Kidney (tissue), 14 donors: ENCODE results near the gene STIP1. TPM values are rescaled to one million over a fixed set of nuclear protein-coding genes. Genes with fewer than 3 reads are reported as not detected.

Experiments used
- DNase-seq, 5 donors: peaks; one replicate each; pipeline ENCODE4 v3.0.0-alpha.2; 2013 to 2020
- FAIRE-seq: peaks from 2 replicates; lab custom pipeline; 2012; peaks lifted over from hg19 to GRCh38; lab: Jason Lieb, UNC
- H3K27ac ChIP-seq, 2 donors: one replicate each; pipeline ENCODE4 v1.7.0; 2013; ENCODE audit warnings: low read depth in 2 of 2, low read length in 2 of 2, inconsistent platforms in 1 of 2
- H3K27me3 ChIP-seq: one replicate; pipeline ENCODE4 v1.7.1; 2013; ENCODE audit warnings: low read length, inconsistent platforms; ENCODE audit not compliant: control insufficient read depth, insufficient read depth
- H3K36me3 ChIP-seq, 3 donors: one replicate each; pipeline versions ENCODE4 v1.7.0 to v1.7.1; 2013; ENCODE audit warnings: low read length in 3 of 3, control low read depth in 1 of 3, inconsistent platforms in 1 of 3; ENCODE audit not compliant: insufficient read depth in 3 of 3, control insufficient read depth in 2 of 3
- H3K4me1 ChIP-seq, 3 donors: one replicate each; pipeline versions ENCODE4 v1.7.0 to v1.7.1; 2013; ENCODE audit warnings: low read length in 3 of 3, inconsistent platforms in 1 of 3, low read depth in 1 of 3; ENCODE audit not compliant: control insufficient read depth in 2 of 3, insufficient read depth in 2 of 3
- H3K4me3 ChIP-seq, 3 donors: one replicate each; pipeline versions ENCODE4 v1.7.0 to v1.8.1; 2013; ENCODE audit warnings: low read length in 3 of 3, control low read depth in 1 of 3, inconsistent platforms in 1 of 3
- H3K9ac ChIP-seq, 3 donors: one replicate each; pipeline versions ENCODE4 v1.7.0 to v1.7.1; 2013; ENCODE audit warnings: low read length in 3 of 3, control low read depth in 1 of 3, inconsistent platforms in 1 of 3
- H3K9me3 ChIP-seq, 3 donors: one replicate each; pipeline versions ENCODE4 v1.7.0 to v1.7.1; 2013; ENCODE audit warnings: low read length in 3 of 3, control low read depth in 1 of 3, inconsistent platforms in 1 of 3; ENCODE audit not compliant: control insufficient read depth in 2 of 3, insufficient read depth in 1 of 3
- intact Hi-C: fragments of 100-400 bp; cut with DNase I; formaldehyde crosslinking; loops from one replicate; pipeline ENCODE4 v1.11.1; 2022
- polyA plus RNA-seq: library from polyadenylated mRNA; stranded (reverse); fragments of 350-450 nt; fragmentation: Illumina TruSeq; extraction: RNeasy Lipid Tissue Mini Kit (QIAGEN cat#74804); gene quantifications from one replicate; pipeline ENCODE4 v1.2.3, GENCODE V29; 2014; ENCODE audit warnings: low read depth, low replicate concordance; ENCODE audit not compliant: insufficient read depth
- total RNA-seq: library from RNA; stranded (reverse); fragmentation: NEBNext Ultra II Directional; extraction: Animal tissue kit (Norgen Biotek cat#: 25700); gene quantifications from one replicate; pipeline ENCODE4 v1.2.1, GENCODE V29; 2021
- TF ChIP-seq, protein P1 (sequence below): IDR thresholded peaks from 3 replicates; pipeline ENCODE4 v1.5.1; 2012; ENCODE audit warnings: mild to moderate bottlenecking, moderate library complexity, borderline replicate concordance; ENCODE audit not compliant: insufficient read depth; ENCODE audit errors: extremely low read depth
- donor health status: control.
- donor health status: control.
- donor health status: control.
- donor health status: control.
- donor health status: control.
- donor health status: DM: yes; HTN: yes; CAD: no.
- donor health status: Normal renal cell carcinoma (clear cell type).

The STIP1 gene
- total and polyA plus RNA-seq, 2 donors from 2014 or later = 81.2 to 86.0 TPM

DNA sequence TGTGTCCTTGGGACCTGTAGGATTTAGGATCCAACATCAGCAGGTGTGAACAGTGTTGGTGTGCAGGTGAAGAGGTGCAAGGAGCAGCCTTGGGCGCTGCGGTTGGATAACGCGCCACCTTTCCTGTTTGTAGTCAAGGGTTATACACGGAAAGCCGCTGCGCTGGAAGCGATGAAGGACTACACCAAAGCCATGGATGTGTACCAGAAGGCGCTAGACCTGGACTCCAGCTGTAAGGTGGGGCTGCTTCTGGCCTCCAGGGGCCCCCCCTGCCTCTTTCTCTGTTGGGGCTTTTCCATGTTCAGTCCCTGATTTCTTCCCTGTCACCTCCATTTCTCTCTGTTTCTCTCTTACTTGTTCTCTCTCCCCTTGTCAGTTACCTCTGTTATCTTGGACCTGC lies 17.0 kb downstream of the STIP1 start:
- Histone ChIP-seq H3K27me3 (no peaks in the 10 kb centered on the region), H3K27ac (no peak overlapping the region), H3K36me3 (peaks cover 4 to 40% (median 26%) of the 10 kb centered on the region in 3 donors), H3K4me3 (no peak overlapping the region), H3K9ac (no peak overlapping the region), H3K9me3 (no peaks in the 10 kb centered on the region), H3K4me1 (peaks cover 0 to 5% (median 0%) of the 10 kb centered on the region in 3 donors)
- TF ChIP-seq, protein P1, sequence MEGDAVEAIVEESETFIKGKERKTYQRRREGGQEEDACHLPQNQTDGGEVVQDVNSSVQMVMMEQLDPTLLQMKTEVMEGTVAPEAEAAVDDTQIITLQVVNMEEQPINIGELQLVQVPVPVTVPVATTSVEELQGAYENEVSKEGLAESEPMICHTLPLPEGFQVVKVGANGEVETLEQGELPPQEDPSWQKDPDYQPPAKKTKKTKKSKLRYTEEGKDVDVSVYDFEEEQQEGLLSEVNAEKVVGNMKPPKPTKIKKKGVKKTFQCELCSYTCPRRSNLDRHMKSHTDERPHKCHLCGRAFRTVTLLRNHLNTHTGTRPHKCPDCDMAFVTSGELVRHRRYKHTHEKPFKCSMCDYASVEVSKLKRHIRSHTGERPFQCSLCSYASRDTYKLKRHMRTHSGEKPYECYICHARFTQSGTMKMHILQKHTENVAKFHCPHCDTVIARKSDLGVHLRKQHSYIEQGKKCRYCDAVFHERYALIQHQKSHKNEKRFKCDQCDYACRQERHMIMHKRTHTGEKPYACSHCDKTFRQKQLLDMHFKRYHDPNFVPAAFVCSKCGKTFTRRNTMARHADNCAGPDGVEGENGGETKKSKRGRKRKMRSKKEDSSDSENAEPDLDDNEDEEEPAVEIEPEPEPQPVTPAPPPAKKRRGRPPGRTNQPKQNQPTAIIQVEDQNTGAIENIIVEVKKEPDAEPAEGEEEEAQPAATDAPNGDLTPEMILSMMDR = no peak
- intact Hi-C loops = no loop called here
- no peak for FAIRE-seq
- no peak for DNase-seq

DNA sequence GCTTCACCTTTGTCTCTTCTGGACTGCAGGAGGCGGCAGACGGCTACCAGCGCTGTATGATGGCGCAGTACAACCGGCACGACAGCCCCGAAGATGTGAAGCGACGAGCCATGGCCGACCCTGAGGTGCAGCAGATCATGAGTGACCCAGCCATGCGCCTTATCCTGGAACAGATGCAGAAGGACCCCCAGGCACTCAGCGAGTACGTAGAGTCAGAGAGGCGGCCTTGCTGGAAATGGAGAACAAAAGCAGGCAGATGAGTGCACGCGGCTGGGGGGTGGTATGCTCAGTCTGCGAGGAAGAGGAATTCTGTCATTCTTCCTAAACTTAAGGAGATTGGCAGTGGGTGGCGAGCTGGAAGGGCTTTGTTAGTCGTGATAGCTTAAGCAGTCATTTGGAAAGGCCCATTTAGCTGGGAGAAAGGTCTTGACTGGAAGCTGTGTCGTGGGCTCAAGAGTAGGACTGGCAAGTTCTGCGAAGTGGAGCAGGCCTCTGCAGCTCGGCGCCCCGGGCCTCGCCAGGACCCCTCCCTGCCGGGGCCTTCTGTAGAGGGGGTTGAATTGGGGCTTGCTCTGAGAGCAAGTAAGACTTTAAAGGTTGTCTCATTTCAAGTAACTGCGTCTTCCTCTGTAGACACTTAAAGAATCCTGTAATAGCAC lies 17.6 kb downstream of the STIP1 start:
- H3K27ac ChIP-seq = no peak overlapping the region
- H3K27me3 ChIP-seq = no peaks in the 10 kb centered on the region
- DNase-seq (no peak), FAIRE-seq (no peak)
- no peaks in the 10 kb centered on the region for H3K9me3 ChIP-seq
- H3K4me1 ChIP-seq = peaks cover 0 to 5% (median 0%) of the 10 kb centered on the region in 3 donors
- H3K36me3 ChIP-seq = peaks cover 4 to 37% (median 24%) of the 10 kb centered on the region in 3 donors
- no peak overlapping the region for H3K4me3 ChIP-seq
- no peak overlapping the region for H3K9ac ChIP-seq
- TF ChIP-seq, protein P1 = no peak
- intact Hi-C loops = no loop called here

DNA sequence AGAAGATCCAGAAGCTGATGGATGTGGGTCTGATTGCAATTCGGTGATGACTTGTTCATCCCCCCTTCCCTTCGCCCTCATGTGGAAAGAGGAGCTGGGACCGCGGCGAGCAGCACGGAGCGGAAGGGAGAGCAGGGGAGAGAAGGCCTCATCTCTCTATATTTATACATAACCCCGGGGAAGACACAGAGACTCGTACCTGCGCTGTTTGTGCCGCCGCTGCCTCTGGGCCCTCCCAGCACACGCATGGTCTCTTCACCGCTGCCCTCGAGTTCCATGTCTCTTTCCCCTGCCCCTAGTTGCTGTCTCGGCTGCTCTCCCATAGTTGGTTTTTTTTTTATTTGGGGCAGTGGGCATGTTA lies 18.1 kb downstream of the STIP1 start:
- peaks cover 0 to 5% (median 0%) of the 10 kb centered on the region in 3 donors for H3K4me1 ChIP-seq
- intact Hi-C loops = no loop called here
- no peaks in the 10 kb centered on the region for H3K9me3 ChIP-seq
- H3K9ac ChIP-seq = no peak overlapping the region
- H3K4me3 ChIP-seq = no peak overlapping the region
- H3K36me3 ChIP-seq = peaks cover 4 to 37% (median 24%) of the 10 kb centered on the region in 3 donors
- FAIRE-seq (no peak), DNase-seq (peak in 1 of 5 donors; percentile 40)
- H3K27ac ChIP-seq = no peak overlapping the region
- TF ChIP-seq, protein P1 = no peak
- H3K27me3 ChIP-seq = no peaks in the 10 kb centered on the region
